GM19455 (cell line): ENCODE results near the gene PRDM15.

Experiments
- ATAC-seq: cut with Tn5 transposase; IDR thresholded peaks from one replicate; pipeline ENCODE4 v1.9.1; 2021; ENCODE audit not compliant: unreplicated experiment

Gene PRDM15

GRCh38 chr21:41753006-41753898 lies 125.9 kb downstream of the PRDM15 start:
- ATAC-seq, result no peak

GRCh38 chr21:41752231-41752681 lies 126.9 kb downstream of the PRDM15 start:
- ATAC-seq, result no peak

GRCh38 chr21:41751611-41752011 lies 127.5 kb downstream of the PRDM15 start:
- no peak for ATAC-seq

GRCh38 chr21:41750532-41751151 lies 128.5 kb downstream of the PRDM15 start:
- no peak for ATAC-seq

GRCh38 chr21:41750051-41750450 lies 129.1 kb downstream of the PRDM15 start:
- ATAC-seq, result no peak

GRCh38 chr21:41749286-41749685 lies 129.9 kb downstream of the PRDM15 start:
- ATAC-seq, result no peak
